HG03354 (cell line): ENCODE data around the gene ZNF223.

Experiments
- ATAC-seq: cut with Tn5 transposase; IDR thresholded peaks from one replicate; pipeline ENCODE4 v1.9.1; 2021; ENCODE audit warnings: mild to moderate bottlenecking; ENCODE audit not compliant: unreplicated experiment, poor library complexity, severe bottlenecking

The ZNF223 gene

GRCh38 chr19:44069415-44069814 lies 17.6 kb downstream of the ZNF223 start:
- ATAC-seq: no peak

- ATAC-seq: peak; percentile 98
These were observed 20.1 kb downstream of the ZNF223 start, which contains the start of gene ZNF284 for GRCh38 chr19:44071824-44072542. Gene ZNF284, plus strand, starts transcription at chr19:44072159. Its CDS starts 4,231 bp downstream, at chr19:44076390.

GRCh38 chr19:44072543-44073401 lies 20.9 kb downstream of the ZNF223 start:
- no peak for ATAC-seq

GRCh38 chr19:44076325-44076724 lies 24.5 kb downstream of the ZNF223 start:
- no peak for ATAC-seq

- no peak for ATAC-seq
These were observed 40.3 kb downstream of the ZNF223 start for GRCh38 chr19:44092108-44092507.

- peak; percentile 91 for ATAC-seq
These were observed 42.3 kb downstream of the ZNF223 start, which contains the start of gene ZNF224 for GRCh38 chr19:44093931-44094765. Gene ZNF224, plus strand, starts transcription at chr19:44094361. Its CDS starts 3,513 bp downstream, at chr19:44097874.

- ATAC-seq: no peak
These were observed 55.9 kb downstream of the ZNF223 start for GRCh38 chr19:44107751-44108150.

- no peak for ATAC-seq
These were observed 57.6 kb downstream of the ZNF223 start for GRCh38 chr19:44109458-44109857.

GRCh38 chr19:44111910-44112463 lies 60.2 kb downstream of the ZNF223 start:
- ATAC-seq: no peak

- no peak for ATAC-seq
These were observed 60.9 kb downstream of the ZNF223 start for GRCh38 chr19:44112802-44113137.

- ATAC-seq: peak; percentile 93
These were observed 61.4 kb downstream of the ZNF223 start, which contains the start of gene ZNF225 for GRCh38 chr19:44113138-44113783. Gene ZNF225, plus strand, starts transcription at chr19:44113399. Its CDS starts 2,429 bp downstream, at chr19:44115828.

- peak; percentile 24 for ATAC-seq
These were observed 62.1 kb downstream of the ZNF223 start for GRCh38 chr19:44113784-44114390.
